Activated CD4-positive, alpha-beta T cell treated with anti-CD3 and anti-CD28 coated beads for 24 hours (primary cell): ENCODE data around the gene AIMP1.
"Not testable (repeated sequence)": the region's sequence is repeated elsewhere in the genome, so short reads cannot be mapped to it uniquely, and the experiment has no call there.

ENCODE experiments used
- DNase-seq, 2 donors: peaks; one replicate each; pipeline ENCODE4 v3.0.0-alpha.2; 2020; ENCODE audit warnings: low read depth in 2 of 2

AIMP1 gene

DNA sequence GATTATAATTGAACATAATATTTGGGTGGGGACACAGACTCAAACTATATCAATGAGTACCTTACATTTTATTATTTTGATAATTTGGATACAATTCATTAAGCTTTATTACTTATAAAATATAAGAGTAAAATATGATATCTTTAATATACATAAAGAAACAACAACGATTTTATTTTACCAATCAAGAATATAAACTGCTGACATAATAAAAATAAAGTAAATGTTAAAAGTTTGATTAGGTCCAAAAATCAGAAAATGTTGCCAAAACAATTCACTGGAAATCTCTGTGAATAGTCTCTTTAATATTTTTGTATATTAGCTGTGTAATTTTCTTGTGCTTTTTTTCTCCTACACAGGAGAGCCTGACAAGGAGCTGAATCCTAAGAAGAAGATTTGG lies 30.8 kb downstream of the AIMP1 start:
- DNase-seq = no peak

DNA sequence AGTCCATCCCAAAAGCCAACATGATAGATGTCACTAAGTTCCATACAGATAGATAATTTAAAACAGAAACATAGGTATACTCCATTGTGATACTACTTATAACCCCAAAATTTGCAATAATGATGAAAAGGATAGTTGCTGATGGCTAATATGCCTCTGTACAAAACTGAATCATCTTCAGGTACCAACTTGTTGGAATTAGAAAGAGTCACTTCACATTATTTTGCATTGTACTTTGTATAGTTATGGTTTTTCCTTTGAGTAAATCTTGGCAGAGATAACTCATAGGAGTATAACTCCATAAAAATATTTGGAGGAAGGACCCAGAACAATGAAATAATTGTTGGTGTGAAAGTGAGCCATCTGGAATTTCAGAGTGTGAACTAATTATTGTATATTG lies 34.7 kb downstream of the AIMP1 start:
- DNase-seq = no peak

- DNase-seq = no peak
Measured at GRCh38 chr4:106353786-106354185, 37.4 kb downstream of the AIMP1 start.

- DNase-seq = no peak
Measured at GRCh38 chr4:106355193-106355592, 38.8 kb downstream of the AIMP1 start.

DNA sequence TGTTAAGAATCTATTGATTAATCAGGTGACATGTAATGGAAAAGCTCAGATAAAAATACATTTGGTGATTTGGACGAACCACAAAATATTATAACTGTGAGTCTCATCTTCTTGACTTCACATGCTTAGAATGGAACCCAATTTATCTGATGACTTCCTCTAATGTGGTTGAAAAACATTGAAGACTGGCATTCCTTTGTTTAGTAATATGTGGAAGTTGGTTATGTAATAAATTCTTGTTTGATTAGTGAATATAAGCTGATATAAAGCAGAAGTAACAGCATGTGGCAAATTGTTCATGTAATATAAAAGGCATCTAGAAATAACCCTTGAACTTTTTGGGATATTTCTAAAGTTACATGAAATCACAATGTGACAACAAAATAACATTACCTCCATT lies 42.5 kb downstream of the AIMP1 start:
- no peak for DNase-seq

GRCh38 chr4:106362086-106362825 lies 45.9 kb downstream of the AIMP1 start:
- no peak for DNase-seq

DNA sequence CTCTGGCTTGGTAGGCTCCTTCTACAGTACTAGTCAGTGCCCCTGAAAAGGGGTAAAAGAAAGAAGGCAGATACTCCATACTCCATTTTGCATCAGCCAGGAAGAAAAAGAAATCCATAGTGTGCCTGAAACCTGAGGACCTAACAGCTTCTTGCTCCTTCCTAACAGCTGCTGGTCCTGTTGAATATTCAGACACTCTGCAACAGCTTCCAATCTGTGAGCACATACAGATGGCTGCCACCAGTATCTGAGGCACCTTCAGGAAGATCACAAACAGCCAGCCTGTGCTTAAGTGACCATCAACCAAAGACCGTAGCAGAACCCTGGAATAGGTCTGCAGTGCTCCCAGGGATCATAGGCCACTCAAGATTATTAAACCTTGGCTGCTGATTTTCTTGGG lies 47.9 kb downstream of the AIMP1 start:
- DNase-seq = no peak

GRCh38 chr4:106365613-106366012 lies 49.3 kb downstream of the AIMP1 start:
- no peak for DNase-seq

DNA sequence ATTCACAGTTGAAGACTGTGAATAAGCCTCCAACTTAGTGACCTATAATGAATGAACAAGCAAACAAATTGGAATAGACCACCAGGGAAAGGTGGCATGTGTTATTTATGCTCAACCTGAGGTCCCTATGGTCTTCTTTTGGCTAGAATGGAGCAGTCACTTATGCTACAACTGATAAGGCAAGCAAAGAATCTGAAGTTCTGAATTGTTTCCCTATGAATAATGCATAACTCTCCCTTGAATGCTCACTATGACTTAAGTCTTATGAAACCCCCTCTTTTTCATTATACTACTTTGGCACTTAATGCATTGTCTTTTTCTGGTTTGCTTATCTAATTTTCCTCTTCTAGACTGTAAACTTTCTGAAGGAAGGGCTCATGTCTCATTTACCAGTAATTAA lies 49.7 kb downstream of the AIMP1 start:
- DNase-seq = no peak

GRCh38 chr4:106367072-106367471 lies 50.7 kb downstream of the AIMP1 start:
- DNase-seq = no peak

DNA sequence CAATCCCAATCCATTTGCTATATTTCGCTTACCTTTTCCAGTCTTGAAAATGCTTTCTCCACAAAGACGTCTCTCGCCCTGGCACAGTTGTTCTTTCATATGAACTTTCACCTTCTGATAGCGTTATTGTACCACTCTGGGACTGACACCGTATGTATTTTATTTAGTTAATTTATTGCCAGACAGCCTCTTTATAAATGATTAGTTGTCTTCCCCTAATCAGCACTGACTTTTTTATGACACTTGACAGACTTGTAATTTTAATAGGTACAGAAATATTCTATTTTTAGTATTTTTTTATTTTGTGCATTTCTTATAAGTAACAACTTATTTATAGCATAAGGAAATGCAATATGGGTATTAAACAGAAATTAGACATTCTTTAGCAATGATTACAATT lies 52.3 kb downstream of the AIMP1 start, which contains the start of gene GIMD1:
GIMD1 (minus strand) TSS at position 101 of the 400 bp plus-strand sequence. CDS start 1,343 bp downstream, outside the sequence.
- DNase-seq = no peak

- no peak for DNase-seq
Measured at GRCh38 chr4:106369456-106370060, 53.2 kb downstream of the AIMP1 start.

DNA sequence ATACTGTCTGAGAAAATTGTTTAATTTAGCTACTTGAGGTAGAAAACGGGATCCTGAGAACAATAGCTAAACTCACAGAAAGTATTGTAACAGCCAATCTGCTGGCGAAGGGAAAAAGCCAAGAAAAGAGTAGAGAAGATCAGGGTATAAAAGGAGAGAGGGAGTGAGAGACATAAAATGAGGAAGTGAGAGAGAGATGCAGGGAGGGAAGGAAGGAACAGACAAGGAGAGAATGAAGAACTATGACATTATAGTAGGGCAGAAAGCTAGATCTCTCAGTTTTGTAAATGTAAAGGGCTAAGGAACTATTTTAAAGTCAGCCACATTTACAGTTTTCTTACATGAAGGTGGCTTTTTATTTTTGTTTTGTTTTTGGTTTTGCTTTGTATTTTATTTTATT lies 53.9 kb downstream of the AIMP1 start:
- no peak for DNase-seq

GRCh38 chr4:106371161-106371560 lies 54.8 kb downstream of the AIMP1 start:
- no peak for DNase-seq

GRCh38 chr4:106373026-106373425 lies 56.7 kb downstream of the AIMP1 start:
- DNase-seq = no peak

GRCh38 chr4:106380179-106380578 lies 63.8 kb downstream of the AIMP1 start:
- DNase-seq = no peak

DNA sequence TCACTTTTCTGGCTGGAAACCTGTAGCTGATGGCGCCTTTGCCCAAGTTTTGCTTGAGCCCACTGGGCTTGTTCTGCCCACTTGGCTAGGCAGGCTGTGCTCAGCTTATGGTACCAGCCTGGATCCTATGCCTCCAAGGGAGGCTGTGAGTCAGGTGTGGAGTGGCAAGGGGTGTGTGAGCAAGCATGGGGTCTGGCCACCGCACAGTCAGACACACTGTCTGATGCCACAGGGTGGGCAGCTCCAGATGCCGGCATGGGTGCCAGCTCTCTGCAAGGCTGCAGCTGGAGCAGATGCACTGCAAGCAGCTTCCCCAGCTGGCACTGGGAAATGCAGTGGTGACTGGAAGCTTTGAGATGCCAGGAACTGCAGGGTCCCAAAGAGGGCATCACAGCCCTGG lies 68.5 kb downstream of the AIMP1 start:
- no peak for DNase-seq

GRCh38 chr4:106385853-106386393 lies 69.6 kb downstream of the AIMP1 start:
- DNase-seq = no peak

GRCh38 chr4:106395582-106395981 lies 79.2 kb downstream of the AIMP1 start:
- no peak for DNase-seq

DNA sequence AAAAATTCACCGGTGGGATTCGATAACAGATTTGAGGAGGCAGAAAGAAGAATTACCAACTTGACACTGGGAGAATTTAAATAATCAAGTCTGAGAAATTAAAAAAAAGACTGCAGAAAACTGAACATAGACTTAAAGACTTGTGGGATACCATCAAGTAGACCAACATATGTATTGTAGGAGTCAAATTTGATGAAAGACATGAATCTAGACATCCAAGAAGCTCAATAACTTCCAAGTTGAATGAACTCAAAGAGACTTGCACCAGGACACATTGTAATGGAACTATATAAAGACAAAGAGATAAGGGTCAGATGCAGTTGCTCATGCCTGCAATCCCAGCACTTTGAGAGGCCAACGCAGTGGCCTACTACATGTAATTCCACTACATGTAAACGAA lies 82.5 kb downstream of the AIMP1 start:
- DNase-seq = not testable (repeated sequence)
